RWPE1 (cell line): ENCODE results near the gene USE1.
A peak's percentile ranks its signal among the peaks of the same experiment; 100 is the strongest.

Experiments
- CTCF ChIA-PET: fragments of 350-600 bp; sonication (Branson Sonifier 250); formaldehyde crosslinking; extraction: SDS; loops from one replicate; lab custom pipeline; 2021; lab: Yijun Ruan, JAX
- POLR2A ChIA-PET: fragments of 400-600 bp; formaldehyde crosslinking; extraction: SDS; loops from one replicate; lab custom pipeline; 2020; ENCODE audit warnings: antibody characterized with exemption; ENCODE audit not compliant: low non-redundant PET; lab: Yijun Ruan, JAX
- DNase-seq: peaks from one replicate; pipeline ENCODE4 v3.0.0; 2012; ENCODE audit warnings: low spot score
- H3K27ac ChIP-seq: fragments of 450-650 bp; 2 replicates; pipeline ENCODE4 v1.5.1; 2017
- TF ChIP-seq, protein P1 (sequence below): fragments of 450-650 bp; conservative IDR thresholded peaks from 2 replicates; pipeline ENCODE4 v1.5.1; 2017; ENCODE audit warnings: low read depth, mild to moderate bottlenecking

USE1 gene

DNA sequence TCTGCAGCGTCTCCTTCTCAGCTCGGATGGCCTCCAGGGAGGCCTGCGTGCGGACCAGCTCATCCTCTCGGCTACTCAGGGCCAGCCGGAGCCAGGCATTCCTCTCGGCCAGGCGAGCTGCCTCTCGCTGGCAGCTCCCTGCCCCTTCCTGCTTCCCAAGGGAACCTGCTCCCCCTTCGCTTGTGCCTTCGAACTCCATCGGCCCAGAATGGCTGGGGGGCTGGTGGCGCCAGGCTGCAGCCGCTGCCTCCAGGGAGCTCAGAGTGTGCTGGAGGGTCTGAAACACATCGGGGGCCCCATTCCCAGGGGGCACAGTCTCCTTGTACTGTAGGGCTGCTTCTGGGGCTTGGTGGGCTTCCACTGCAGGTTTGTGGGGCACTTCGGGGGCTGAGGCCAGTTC, 47.4 kb downstream of the USE1 start:
- ChIA-PET POLR2A (no interaction called here), CTCF (no interaction called here)
- TF ChIP-seq, protein P1, sequence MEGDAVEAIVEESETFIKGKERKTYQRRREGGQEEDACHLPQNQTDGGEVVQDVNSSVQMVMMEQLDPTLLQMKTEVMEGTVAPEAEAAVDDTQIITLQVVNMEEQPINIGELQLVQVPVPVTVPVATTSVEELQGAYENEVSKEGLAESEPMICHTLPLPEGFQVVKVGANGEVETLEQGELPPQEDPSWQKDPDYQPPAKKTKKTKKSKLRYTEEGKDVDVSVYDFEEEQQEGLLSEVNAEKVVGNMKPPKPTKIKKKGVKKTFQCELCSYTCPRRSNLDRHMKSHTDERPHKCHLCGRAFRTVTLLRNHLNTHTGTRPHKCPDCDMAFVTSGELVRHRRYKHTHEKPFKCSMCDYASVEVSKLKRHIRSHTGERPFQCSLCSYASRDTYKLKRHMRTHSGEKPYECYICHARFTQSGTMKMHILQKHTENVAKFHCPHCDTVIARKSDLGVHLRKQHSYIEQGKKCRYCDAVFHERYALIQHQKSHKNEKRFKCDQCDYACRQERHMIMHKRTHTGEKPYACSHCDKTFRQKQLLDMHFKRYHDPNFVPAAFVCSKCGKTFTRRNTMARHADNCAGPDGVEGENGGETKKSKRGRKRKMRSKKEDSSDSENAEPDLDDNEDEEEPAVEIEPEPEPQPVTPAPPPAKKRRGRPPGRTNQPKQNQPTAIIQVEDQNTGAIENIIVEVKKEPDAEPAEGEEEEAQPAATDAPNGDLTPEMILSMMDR: no peak
- H3K27ac ChIP-seq: peak overlapping the region; percentile 16; the same call in 1 of the 2 replicates
- DNase-seq: no peak

DNA sequence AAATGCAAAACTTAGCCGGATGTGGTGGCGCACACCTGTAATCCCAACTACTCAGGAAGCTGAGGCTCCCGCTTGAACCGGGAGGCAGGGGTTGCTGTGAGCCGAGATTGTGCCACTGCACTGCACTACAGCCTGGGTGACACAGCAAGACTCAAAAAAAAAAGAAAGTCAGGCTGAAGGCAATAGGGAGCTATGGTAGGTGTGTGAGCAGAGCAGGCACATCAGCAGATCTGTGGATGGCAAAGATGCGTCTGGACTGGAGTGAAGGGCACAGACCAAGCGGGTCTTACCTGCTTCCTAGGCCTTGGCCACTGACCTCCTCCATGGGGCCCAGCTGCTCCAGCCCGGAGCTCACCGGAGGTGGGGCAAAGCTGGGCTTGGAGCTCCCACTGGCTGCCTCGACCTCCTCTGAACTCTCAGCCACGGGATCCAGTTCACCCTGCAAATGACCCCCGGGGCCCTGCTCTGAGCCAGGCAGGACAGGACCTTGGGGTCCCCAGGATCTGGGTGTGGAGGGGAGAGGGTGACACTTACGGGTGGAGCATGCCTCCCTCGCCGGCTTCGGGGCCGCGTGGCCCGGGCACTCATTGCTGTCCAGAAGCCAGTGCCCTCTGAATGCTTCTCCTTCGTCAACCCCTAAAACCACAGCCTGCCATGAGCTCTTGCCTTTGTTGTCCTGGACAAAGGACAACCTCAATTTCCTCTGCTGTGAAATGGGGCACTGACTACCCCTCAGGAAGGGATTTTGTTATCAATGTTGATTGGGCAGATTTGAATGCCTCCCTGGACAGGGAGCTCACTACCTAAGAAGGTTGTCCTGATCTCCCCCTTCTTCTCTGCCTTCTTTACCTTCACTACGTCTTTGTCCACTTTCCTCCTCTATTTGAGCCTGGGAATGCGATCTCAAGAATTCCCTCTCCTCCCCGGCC, 48.8 kb downstream of the USE1 start:
- DNase-seq: no peak
- POLR2A ChIA-PET: interaction anchor here (0.5 kb wide), 1 partner anchor 570 kb away, joined by 4 read pairs; no protein-coding TSS in a partner anchor
- CTCF ChIA-PET: interaction anchor here (0.6 to 0.7 kb wide), 2 partner anchors 19 to 128 kb away, joined by 4 read pairs; no protein-coding TSS in a partner anchor
- no peak overlapping the region for H3K27ac ChIP-seq
- TF ChIP-seq, protein P1: no peak

DNA sequence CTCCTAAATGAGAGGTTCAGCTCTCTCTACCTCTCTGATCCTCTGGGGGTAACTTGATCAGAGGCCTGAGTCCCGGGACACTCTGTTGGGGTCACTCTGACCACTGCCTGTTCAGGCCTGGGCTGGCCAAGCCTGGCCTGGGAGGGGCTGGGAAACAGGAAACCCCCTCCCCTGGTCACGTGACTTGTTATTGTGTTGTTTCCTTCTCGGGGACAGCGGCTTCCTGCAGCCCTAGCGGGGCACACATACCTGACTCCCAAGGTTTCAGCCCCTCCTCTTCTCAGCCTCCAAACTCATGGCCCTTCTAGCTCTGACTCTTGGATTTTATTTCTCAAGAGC, 49.5 kb downstream of the USE1 start, which contains the start of gene USHBP1:
Gene USHBP1, minus strand, starts transcription at position 105 of the 339 bp plus-strand sequence. CDS start 446 bp downstream, outside the sequence.
- TF ChIP-seq, protein P1: no peak
- POLR2A ChIA-PET: no interaction called here
- peak within 1 kb of the TSS; percentile 74 for H3K27ac ChIP-seq
- DNase-seq: no peak
- CTCF ChIA-PET: interaction anchor here (0.7 kb wide), 1 partner anchor 19 kb away, joined by 4 read pairs; no protein-coding TSS in a partner anchor

DNA sequence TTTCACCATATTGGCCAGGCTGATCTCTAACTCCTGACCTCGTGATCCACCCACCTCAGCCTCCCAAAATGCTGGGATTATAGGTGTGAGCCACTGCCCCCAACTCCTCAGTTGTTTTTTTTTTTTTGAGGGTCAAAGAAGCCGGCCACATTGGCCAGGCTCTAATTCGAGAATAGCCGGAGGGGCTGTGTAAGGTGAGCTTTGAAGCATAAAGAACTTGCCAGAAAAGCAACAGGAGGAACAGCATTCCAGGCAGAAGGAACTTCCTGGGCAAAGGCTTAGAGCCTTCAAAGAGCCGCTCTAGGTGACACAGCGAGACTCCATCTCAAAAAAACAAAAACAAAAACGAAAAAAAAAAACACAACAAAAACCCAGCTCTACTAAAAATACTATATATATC, 50.9 kb downstream of the USE1 start:
- ChIA-PET POLR2A (no interaction called here), CTCF (no interaction called here)
- no peak for DNase-seq
- H3K27ac ChIP-seq: peak overlapping the region; percentile 74
- TF ChIP-seq, protein P1: no peak

- CTCF ChIA-PET: interaction anchor here (1.2 kb wide), 1 partner anchor 31 kb away, joined by 4 read pairs; no protein-coding TSS in a partner anchor
- POLR2A ChIA-PET: no interaction called here
- TF ChIP-seq, protein P1: no peak
- no peak for DNase-seq
- H3K27ac ChIP-seq: peak overlapping the region; percentile 74
Observed at GRCh38 chr19:17266589-17266974, 51.4 kb downstream of the USE1 start.

DNA sequence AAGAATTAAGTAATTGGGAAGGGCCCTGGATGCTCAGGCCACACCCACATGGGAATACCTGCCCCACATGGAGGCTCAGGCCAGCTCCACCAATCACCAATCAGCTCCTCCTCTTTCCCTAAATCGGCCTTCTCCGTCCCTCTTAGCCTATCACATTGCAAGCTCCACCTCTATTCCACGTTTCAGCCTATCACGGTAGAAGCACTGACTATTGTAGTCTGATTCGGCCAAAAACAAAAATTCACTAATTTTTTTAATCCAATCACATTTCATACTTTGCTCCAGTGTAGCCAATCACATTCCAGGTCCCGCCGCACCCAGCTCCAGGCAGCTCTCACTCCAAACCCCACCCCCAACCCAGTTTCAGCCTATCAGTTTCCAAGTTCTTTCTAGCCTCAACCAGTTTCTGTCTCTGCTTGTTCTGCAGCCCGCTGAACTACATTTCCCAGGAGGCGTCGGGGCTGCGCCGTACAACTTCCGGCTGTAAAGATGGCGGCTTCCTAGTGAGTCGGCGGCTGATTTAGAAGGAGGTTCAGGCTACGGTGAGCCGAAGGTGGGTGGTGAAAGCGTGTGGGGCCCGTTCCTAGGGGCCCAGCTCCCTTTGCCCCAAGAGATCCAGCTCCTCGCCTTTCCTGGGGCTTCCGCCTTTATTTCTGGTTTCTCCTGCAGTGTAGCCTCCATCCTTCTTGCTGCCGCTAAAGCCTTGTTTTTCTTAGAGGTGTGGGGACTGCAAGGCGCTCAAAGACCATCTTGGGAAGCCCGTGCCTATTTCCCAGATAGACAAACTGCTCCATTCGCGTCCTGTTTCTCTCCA, 52.0 kb downstream of the USE1 start, which contains the start of gene BABAM1:
Gene BABAM1, plus strand, starts transcription at position 469 of the 814 bp plus-strand sequence. CDS start 1,364 bp downstream, outside the sequence.
- POLR2A ChIA-PET: no interaction called here
- DNase-seq: peak; percentile 100
- TF ChIP-seq, protein P1: no peak
- peak within 1 kb of the TSS; percentile 74 for H3K27ac ChIP-seq
- CTCF ChIA-PET: interaction anchor here (1.2 kb wide), 1 partner anchor 31 kb away, joined by 4 read pairs; no protein-coding TSS in a partner anchor
